Activated CD4-positive, alpha-beta T cell treated with anti-CD3 and anti-CD28 coated beads, Interleukin-2, amount 10 ng/mL, durations not matched to agents 7 days and 5 days (primary cell): ENCODE results near the gene SLC25A1. TPM values are rescaled to one million over a fixed set of nuclear protein-coding genes. Genes with fewer than 3 reads are reported as not detected.

Experiments
- total RNA-seq, 2 experiments: library from RNA; stranded (reverse); gene quantifications; one replicate each; pipeline ENCODE4 v1.2.3, GENCODE V29; 2021

SLC25A1 gene
- total RNA-seq, 2 experiments from 2014 or later, result 40.4 to 49.2 TPM

Other genes with a start within 250 kb of the SLC25A1 start
- gene PRODH, start 242.4 kb downstream of the SLC25A1 start, total RNA-seq, result under 1 TPM; 0.06 to 0.25 TPM
- gene DGCR2, start 56.3 kb downstream of the SLC25A1 start, total RNA-seq, result 10 to 100 TPM; 38.7 to 39.0 TPM
- gene TSSK2, start 47.4 kb downstream of the SLC25A1 start, total RNA-seq, result not detected
- 10 to 100 TPM; 17.9 to 18.5 TPM for gene ESS2, start 34.1 kb downstream of the SLC25A1 start, total RNA-seq
- gene GSC2, start 28.4 kb downstream of the SLC25A1 start, total RNA-seq, result not detected
- gene CLTCL1, start 113.0 kb upstream of the SLC25A1 start, total RNA-seq, result under 1 TPM; 0.62 to 0.69 TPM